ENCODE data around the gene PIK3CG.

The PIK3CG gene

GRCh38 chr7:106870983-106871410 lies 5.9 kb downstream of the PIK3CG start:
- POLR2A ChIA-PET (ENCODE audit: low non-redundant PET), result no interaction called here
- no peak for TF ChIP-seq CTCF (conservative IDR thresholded peaks at IDR 0.05; ENCODE audit: low read depth)
- H3K27ac ChIP-seq, result no peak overlapping the region
- DNase-seq (ENCODE audit: low spot score), result no peak
- CTCF ChIA-PET, result no interaction called here

GRCh38 chr7:106871793-106872571 lies 6.9 kb downstream of the PIK3CG start:
- CTCF ChIA-PET, result no interaction called here
- POLR2A ChIA-PET (ENCODE audit: low non-redundant PET), result no interaction called here
- H3K27ac ChIP-seq, result no peak overlapping the region
- DNase-seq (ENCODE audit: low spot score), result no peak
- no peak for TF ChIP-seq CTCF (conservative IDR thresholded peaks at IDR 0.05; ENCODE audit: low read depth)

GRCh38 chr7:106872763-106873162 lies 7.7 kb downstream of the PIK3CG start:
- ChIA-PET CTCF (no interaction called here), POLR2A (ENCODE audit: low non-redundant PET) (no interaction called here)
- no peak for TF ChIP-seq CTCF (conservative IDR thresholded peaks at IDR 0.05; ENCODE audit: low read depth)

GRCh38 chr7:106874076-106874475 lies 9.0 kb downstream of the PIK3CG start:
- no peak for TF ChIP-seq CTCF (conservative IDR thresholded peaks at IDR 0.05; ENCODE audit: low read depth)
- ChIA-PET CTCF (no interaction called here), POLR2A (ENCODE audit: low non-redundant PET) (no interaction called here)
- no peak for DNase-seq (ENCODE audit: low spot score)
- no peak overlapping the region for H3K27ac ChIP-seq

More at GRCh38 chr7:106872763-106873162, 7.7 kb downstream of the PIK3CG start:
- no peak for DNase-seq (ENCODE audit: low spot score)
- no peak overlapping the region for H3K27ac ChIP-seq

- no peak overlapping the region for H3K27ac ChIP-seq
- no peak for DNase-seq (ENCODE audit: low spot score)
- POLR2A ChIA-PET (ENCODE audit: low non-redundant PET), result no interaction called here
- no peak for TF ChIP-seq CTCF (conservative IDR thresholded peaks at IDR 0.05; ENCODE audit: low read depth)
- CTCF ChIA-PET, result no interaction called here
These were observed 10.4 kb downstream of the PIK3CG start for GRCh38 chr7:106875508-106875907.

- DNase-seq (ENCODE audit: low spot score), result no peak
- no peak overlapping the region for H3K27ac ChIP-seq
- ChIA-PET CTCF (interaction anchor here (0.7 kb wide), 1 partner anchor 259 kb away, joined by 3 read pairs; no protein-coding TSS in a partner anchor), POLR2A (ENCODE audit: low non-redundant PET) (no interaction called here)
- TF ChIP-seq CTCF (conservative IDR thresholded peaks at IDR 0.05; ENCODE audit: low read depth), result no peak
These were observed 13.8 kb downstream of the PIK3CG start for GRCh38 chr7:106878748-106879439.
